Fibroblast of skin of right biceps (primary cell): ENCODE results near the gene CHMP5.
A peak's percentile ranks its signal among the peaks of the same experiment; 100 is the strongest.
"Not testable (repeated sequence)": the region's sequence is repeated elsewhere in the genome, so short reads cannot be mapped to it uniquely, and the experiment has no call there.

Source experiments
- DNase-seq: peaks from one replicate; pipeline ENCODE4 v3.0.0-alpha.2; 2013

Gene CHMP5

DNA sequence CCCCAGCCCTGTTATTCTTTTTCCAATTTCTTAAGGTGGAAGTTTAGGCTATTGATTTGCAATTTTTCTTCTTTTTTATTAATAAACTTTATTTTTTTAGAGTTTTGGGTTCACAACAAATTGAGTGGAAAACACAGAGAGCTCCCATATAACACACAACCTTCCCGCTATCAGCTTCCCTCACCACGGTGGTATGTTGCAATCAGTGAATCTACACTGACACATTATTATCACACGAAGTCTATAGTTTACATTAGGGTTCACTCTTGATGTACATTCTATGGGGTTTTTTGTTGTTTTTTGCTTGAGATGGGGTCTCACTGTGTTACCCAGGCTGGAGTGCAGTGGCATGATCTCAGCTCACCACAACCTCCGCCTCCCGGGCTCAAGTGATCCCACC is 20.7 kb downstream of the CHMP5 start:
- no peak for DNase-seq

- DNase-seq, result peak; percentile 65
Observed at GRCh38 chr9:33287087-33287490, 22.2 kb downstream of the CHMP5 start.

GRCh38 chr9:33288235-33288634 is 23.4 kb downstream of the CHMP5 start:
- DNase-seq, result no peak

DNA sequence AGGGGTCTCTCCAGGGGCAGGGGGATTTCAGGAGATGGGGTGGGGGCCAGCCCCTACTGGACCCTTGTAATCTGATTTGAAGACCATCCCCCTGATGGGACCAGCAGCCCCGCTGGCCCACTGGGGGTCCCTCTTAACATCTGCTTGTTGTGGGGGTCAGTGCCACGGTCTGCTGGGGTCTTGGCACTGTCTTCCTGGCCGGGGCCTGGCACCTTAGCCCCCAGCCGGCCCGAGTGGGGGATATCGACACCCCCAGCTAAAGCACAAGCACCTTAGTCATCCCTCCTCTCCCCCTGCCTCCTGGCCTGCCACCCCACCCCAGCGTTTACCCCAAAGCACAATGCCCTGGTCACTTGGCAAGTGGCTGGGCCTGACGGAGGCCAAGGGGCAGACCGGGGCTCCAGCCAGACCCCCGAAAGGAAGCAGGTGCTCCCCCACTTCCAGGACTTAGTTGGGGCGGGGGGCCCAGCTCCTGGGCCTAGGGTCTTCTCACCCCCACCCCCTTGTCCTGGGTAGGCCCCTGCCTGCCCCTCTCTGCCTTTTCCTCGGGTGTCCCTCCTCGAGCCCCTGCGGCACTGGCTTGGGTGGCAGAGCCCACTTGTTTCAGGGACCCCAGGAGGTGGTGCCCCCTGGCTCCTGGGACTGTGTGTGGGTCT is 24.1 kb downstream of the CHMP5 start:
- DNase-seq, result no peak

GRCh38 chr9:33289496-33289895 is 24.6 kb downstream of the CHMP5 start:
- peak; percentile 7 for DNase-seq

DNA sequence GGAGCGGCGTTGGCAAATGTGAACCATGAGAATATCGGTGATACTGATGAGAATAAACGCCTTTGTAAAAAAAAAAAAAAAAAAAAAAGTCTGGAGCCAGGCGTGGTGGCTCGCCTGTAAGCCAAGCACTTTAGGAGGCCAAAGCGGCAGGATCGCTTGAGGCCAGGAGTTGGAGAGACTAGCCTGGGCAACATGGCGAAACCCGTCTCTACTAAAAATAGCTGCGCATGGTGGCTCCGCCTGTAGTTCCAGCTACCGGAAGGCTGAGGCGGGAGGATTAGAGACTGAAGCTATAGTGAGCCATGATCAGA is 25.0 kb downstream of the CHMP5 start:
- no peak for DNase-seq

DNA sequence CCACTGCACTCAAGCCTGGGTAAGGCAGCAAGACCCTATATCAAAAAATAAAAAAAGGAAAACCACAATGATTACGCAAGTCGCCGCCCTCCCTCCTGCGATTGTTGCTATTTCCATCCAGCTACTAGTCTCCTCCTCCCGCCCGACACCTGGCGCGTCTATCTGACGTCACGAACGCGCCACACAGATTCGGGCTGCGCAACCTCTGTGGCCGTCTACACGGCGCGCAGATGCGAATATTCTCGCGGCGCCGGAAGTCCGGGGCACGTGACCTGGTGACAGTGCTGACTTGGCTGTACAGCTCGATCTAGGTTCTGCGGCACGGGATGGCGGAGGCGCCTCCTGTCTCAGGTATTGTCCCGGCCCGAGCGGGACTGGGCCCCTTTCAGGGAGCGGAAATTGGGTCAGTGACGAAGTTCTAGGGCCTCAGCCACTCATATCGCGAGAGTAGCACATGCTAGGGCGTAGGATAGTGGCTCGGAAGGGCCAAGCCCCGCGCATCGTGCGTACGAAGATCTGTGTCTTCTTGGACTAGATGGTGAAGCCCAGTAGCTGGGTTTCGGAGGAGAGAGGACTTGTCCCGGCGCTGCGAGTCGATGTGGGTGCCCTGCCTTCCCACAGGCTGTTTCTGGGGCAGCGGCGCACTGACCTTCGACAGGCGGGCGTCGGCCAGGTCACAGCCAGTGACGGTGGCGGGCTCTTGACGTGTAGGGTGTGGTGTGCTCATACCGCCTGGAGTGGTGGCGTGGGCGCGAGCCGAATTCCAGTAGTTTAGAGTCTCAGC is 25.6 kb downstream of the CHMP5 start, which contains the start of gene NFX1:
Gene NFX1 (plus strand): TSS at position 270 of the 784 bp plus-strand sequence. CDS start 57 bp downstream, at position 327.
- DNase-seq, result peak; percentile 99

GRCh38 chr9:33291031-33291397 is 26.2 kb downstream of the CHMP5 start:
- DNase-seq, result no peak

DNA sequence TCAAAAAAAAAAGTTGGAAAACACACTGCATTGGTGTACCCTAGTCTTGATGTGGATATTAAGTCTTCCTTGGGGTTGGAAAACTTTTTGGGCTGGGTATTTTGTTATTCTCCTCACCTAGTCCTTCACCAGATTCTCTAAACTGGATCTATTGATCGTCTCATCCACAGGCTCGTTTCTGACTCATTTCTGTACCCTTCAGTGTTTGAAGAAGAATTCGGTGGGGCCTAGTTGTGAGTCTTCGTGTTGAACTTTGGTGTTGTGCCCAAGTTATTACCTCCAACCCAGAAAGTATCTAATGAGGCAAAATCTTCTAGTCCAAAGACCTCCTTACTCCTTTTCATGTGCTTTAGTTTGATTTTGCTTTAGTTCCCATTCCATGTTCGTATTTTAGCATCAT is 27.1 kb downstream of the CHMP5 start:
- no peak for DNase-seq

- DNase-seq, result no peak
Observed at GRCh38 chr9:33293782-33294181, 28.9 kb downstream of the CHMP5 start.

DNA sequence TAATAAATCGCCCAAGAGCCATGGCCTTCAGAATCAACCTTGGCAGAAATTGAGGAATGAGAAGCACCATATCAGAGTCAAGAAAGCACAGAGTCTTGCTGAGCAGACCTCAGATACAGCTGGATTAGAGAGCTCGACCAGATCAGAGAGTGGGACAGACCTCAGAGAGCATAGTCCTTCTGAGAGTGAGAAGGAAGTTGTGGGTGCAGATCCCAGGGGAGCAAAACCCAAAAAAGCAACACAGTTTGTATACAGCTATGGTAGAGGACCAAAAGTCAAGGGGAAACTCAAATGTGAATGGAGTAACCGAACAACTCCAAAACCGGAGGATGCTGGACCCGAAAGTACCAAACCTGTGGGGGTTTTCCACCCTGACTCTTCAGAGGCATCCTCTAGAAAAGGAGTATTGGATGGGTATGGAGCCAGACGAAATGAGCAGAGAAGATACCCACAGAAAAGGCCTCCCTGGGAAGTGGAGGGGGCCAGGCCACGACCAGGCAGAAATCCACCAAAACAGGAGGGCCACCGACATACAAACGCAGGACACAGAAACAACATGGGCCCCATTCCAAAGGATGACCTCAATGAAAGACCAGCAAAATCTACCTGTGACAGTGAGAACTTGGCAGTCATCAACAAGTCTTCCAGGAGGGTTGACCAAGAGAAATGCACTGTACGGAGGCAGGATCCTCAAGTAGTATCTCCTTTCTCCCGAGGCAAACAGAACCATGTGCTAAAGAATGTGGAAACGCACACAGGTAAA is 30.0 kb downstream of the CHMP5 start:
- DNase-seq, result no peak

DNA sequence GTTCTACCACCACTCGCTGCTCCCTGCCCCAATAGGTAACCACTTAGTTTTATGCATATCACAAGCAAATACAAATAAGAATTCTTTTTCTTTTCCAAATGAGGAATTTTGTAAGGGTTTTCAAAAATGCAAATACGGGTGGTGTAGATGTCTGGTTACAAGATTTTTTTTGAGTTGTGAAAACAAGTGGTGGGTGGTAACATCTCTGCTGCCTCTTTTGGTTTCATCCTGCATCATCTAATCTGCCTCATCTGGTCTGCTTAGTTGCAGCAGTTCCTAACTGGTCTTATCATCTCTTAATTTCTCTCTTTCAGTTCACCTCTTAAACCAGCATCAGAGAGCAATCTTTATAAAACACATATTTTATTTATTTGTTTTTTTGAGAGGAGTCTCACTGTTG is 30.7 kb downstream of the CHMP5 start:
- DNase-seq, result no peak

DNA sequence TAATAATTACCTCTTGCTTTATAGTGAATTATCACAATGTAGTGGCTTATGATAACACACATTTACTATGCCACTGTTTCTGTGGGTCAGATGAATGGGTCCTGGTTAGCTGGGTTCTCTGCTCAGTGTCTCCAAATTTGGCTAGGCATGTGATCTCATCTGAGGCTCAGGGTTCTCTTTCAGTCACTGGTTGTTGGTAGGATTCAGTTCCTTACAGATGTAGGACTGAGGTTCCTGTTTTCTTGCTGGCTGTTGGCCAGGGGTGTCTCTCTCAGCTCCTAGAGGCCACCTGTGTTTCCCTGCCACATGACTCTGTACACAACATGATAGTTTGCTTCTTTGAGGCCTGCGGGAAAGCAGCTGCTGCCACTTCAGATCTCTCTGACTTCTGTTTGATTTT is 32.6 kb downstream of the CHMP5 start:
- DNase-seq, result no peak

DNA sequence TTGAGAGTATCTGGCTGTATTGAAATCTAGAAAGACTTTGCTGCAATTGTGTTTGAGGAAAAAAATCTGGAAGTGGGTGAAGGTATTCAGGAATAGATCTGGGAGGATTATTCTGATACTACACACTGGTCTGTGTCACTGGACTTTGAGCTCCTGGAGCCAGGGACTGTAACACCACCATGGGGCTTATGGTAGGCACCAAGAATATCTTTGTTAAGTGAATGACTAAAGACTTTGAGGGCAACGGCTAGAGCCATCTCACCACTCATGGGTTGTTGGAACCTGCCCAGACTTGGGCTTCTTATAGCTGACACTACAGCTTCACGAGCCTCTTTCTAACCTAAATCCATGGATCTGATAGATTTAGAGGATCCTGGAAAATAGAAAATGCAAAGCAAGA is 35.7 kb downstream of the CHMP5 start:
- DNase-seq, result no peak

- DNase-seq, result no peak
Observed at GRCh38 chr9:33304362-33304761, 39.5 kb downstream of the CHMP5 start.

DNA sequence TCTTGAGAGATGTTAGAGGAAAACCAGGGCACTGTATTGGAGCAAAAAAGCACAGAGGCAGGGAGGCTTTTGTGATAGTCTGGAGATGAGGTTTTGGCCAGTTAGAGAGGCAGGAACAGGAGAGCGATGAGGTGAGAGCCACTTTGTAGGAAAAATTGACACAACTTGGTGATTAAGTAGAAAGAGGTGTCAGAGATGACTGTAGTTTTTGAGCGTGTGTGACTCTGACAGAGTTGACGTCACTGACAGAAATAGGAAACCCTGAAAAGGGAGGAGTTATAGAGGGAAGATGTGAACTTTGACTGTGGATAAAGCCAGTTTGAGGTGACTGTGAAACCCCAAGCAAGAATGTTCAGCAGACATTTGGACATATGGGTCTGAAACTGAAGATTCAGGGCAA is 41.2 kb downstream of the CHMP5 start:
- DNase-seq, result no peak

DNA sequence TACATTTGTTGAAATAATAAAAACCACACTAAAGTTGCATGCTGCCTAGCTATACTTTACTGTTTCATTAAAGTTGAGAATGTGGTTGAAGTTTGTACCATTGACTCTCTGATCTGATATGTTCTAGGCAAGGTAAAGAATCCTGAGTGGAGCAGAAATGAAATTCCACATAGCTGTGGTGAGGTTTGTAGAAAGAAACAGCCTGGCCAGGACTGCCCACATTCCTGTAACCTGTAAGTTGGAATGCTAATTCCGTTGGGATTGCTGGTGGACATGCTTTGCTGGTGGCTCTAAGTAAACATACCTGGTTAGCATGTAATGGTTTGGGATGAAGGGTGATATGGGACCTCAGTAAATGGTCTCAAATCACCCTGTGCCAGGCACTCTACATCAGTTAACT is 42.2 kb downstream of the CHMP5 start:
- no peak for DNase-seq

- no peak for DNase-seq
Observed at GRCh38 chr9:33309903-33310302, 45.1 kb downstream of the CHMP5 start.

- no peak for DNase-seq
Observed at GRCh38 chr9:33310748-33311147, 45.9 kb downstream of the CHMP5 start.

DNA sequence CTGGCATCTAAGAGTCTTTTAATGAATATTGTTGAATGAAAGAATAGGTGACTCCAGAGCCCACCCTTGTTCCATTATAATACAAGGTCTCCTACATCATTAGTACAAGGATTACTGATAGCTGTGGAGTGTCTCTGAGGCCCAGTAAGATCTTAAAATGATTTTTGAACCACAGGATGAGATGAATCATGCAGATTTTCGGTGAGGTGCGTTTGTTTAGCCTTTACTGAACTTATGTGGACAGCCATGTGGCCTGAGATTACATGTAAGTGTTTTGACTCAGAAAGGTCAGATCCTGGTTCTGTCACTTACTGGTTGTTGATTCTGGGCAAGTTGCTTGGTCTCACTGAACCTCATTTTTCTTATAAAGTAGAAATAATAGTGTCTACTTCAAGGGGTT is 47.1 kb downstream of the CHMP5 start:
- no peak for DNase-seq

DNA sequence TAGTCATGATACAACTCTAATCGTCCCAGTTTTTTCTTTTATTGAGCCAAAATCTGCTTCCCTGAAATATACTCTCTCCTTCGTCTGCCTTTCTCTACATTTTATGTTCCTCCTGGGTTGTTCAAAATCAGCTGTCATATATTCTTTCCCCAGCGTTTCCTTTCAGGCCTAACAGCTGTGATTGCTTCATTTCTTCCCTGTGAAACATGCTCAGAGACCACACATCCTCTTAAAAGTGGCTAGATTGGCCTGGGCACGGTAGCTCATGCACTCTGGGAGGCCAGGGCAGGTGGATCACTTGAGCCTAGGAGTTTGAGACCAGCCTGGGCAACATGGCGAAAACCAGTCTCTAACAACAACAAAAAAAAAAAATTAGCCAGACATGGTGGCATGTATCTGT is 50.5 kb downstream of the CHMP5 start:
- DNase-seq, result no peak

- DNase-seq, result not testable (repeated sequence)
Observed at GRCh38 chr9:33317136-33317535, 52.3 kb downstream of the CHMP5 start.

GRCh38 chr9:33318225-33318624 is 53.4 kb downstream of the CHMP5 start:
- DNase-seq, result no peak

GRCh38 chr9:33318781-33319180 is 53.9 kb downstream of the CHMP5 start:
- DNase-seq, result no peak
